GM18499 (cell line): ENCODE results near the gene KIAA0040.

Source experiments
- ATAC-seq: cut with Tn5 transposase; IDR thresholded peaks from one replicate; pipeline ENCODE4 v1.9.1; 2021; ENCODE audit warnings: moderate number of reproducible peaks; ENCODE audit not compliant: insufficient read depth, unreplicated experiment

Gene KIAA0040

GRCh38 chr1:175203570-175204068 lies 11.0 kb upstream of the KIAA0040 start:
- no peak for ATAC-seq

GRCh38 chr1:175200678-175201521 lies 8.3 kb upstream of the KIAA0040 start:
- no peak for ATAC-seq

- ATAC-seq, result no peak
Observed at GRCh38 chr1:175198332-175198731, 5.8 kb upstream of the KIAA0040 start.

GRCh38 chr1:175197531-175197930 lies 5.0 kb upstream of the KIAA0040 start:
- ATAC-seq, result no peak

GRCh38 chr1:175195798-175196197 lies 3.2 kb upstream of the KIAA0040 start:
- ATAC-seq, result no peak

GRCh38 chr1:175195281-175195680 lies 2.7 kb upstream of the KIAA0040 start:
- ATAC-seq, result no peak

GRCh38 chr1:175193527-175193910 lies 943 bp upstream of the KIAA0040 start:
- ATAC-seq, result no peak

- no peak for ATAC-seq
Observed at GRCh38 chr1:175192111-175192629, 406 bp downstream of the KIAA0040 start.

GRCh38 chr1:175191659-175192058 lies 917 bp downstream of the KIAA0040 start:
- ATAC-seq, result no peak

GRCh38 chr1:175188936-175189335 lies 3.6 kb downstream of the KIAA0040 start:
- peak; percentile 49 for ATAC-seq

- ATAC-seq, result no peak
Observed at GRCh38 chr1:175186433-175187160, 6.0 kb downstream of the KIAA0040 start.

- ATAC-seq, result no peak
Observed at GRCh38 chr1:175185903-175186302, 6.7 kb downstream of the KIAA0040 start.

GRCh38 chr1:175183586-175183985 lies 9.0 kb downstream of the KIAA0040 start:
- no peak for ATAC-seq

GRCh38 chr1:175182201-175182746 lies 10.3 kb downstream of the KIAA0040 start:
- ATAC-seq, result no peak

- no peak for ATAC-seq
Observed at GRCh38 chr1:175179837-175180590, 12.6 kb downstream of the KIAA0040 start.

- ATAC-seq, result no peak
Observed at GRCh38 chr1:175178456-175178855, 14.1 kb downstream of the KIAA0040 start.

- ATAC-seq, result no peak
Observed at GRCh38 chr1:175178056-175178455, 14.5 kb downstream of the KIAA0040 start.

GRCh38 chr1:175176246-175176645 lies 16.3 kb downstream of the KIAA0040 start:
- ATAC-seq, result no peak

GRCh38 chr1:175174309-175175102 lies 18.1 kb downstream of the KIAA0040 start:
- peak; percentile 68 for ATAC-seq
